MCF 10A (cell line): Measurements from ENCODE around the gene PRKAR2B. TPM values are rescaled to one million over a fixed set of nuclear protein-coding genes. Genes with fewer than 3 reads are reported as not detected.
A peak's percentile ranks its signal among the peaks of the same experiment; 100 is the strongest.
"Not testable (repeated sequence)": the region's sequence is repeated elsewhere in the genome, so short reads cannot be mapped to it uniquely, and the experiment has no call there.

Experiments used
- BruUV-seq: library from RNA; stranded (reverse); fragments of 400-500 nt; replicated peaks from 2 replicates; lab custom pipeline; 2021; lab: Mats Ljungman, UMichigan
- CTCF ChIA-PET: fragments of 300-600 bp; sonication (Branson Sonifier 250); formaldehyde crosslinking; extraction: SDS; loops from one replicate; lab custom pipeline; 2021; ENCODE audit warnings: antibody characterized with exemption, inconsistent platforms; lab: Yijun Ruan, JAX
- POLR2A ChIA-PET: fragments of 300-600, 350-650 bp; sonication (Branson Sonifier 250); formaldehyde crosslinking; extraction: SDS; loops from one replicate; lab custom pipeline; 2020; ENCODE audit warnings: antibody characterized with exemption, inconsistent platforms; lab: Yijun Ruan, JAX
- DNase-seq: peaks from one replicate; pipeline ENCODE4 v3.0.0-alpha.2; 2018; ENCODE audit not compliant: unreplicated experiment
- H3K27ac Mint-ChIP-seq: one replicate; pipeline ENCODE4 v1.8.0; 2022; ENCODE audit warnings: mild to moderate bottlenecking, low read depth, mixed read lengths; ENCODE audit not compliant: unreplicated experiment
- H3K27me3 Mint-ChIP-seq: one replicate; pipeline ENCODE4 v1.8.0; 2022; ENCODE audit warnings: mixed read lengths; ENCODE audit not compliant: insufficient read depth, unreplicated experiment
- H3K36me3 Mint-ChIP-seq: one replicate; pipeline ENCODE4 v1.8.0; 2022; ENCODE audit warnings: mild to moderate bottlenecking, moderate library complexity, mixed read lengths; ENCODE audit not compliant: insufficient read depth, unreplicated experiment
- H3K4me1 Mint-ChIP-seq: one replicate; pipeline ENCODE4 v1.8.0; 2022; ENCODE audit warnings: mixed read lengths; ENCODE audit not compliant: insufficient read depth, unreplicated experiment
- H3K4me3 Mint-ChIP-seq: one replicate; pipeline ENCODE4 v1.8.0; 2022; ENCODE audit warnings: mild to moderate bottlenecking, moderate library complexity, mixed read lengths; ENCODE audit not compliant: unreplicated experiment
- H3K9me3 Mint-ChIP-seq: one replicate; pipeline ENCODE4 v1.8.0; 2022; ENCODE audit warnings: mixed read lengths; ENCODE audit not compliant: unreplicated experiment
- intact Hi-C: fragments of 100-400 bp; cut with micrococcal nuclease; formaldehyde crosslinking; loops from 2 replicates; pipeline ENCODE4 v1.14.1; 2022
- total RNA-seq: library from RNA; stranded (reverse); gene quantifications from 2 replicates; pipeline ENCODE4 v1.2.3, GENCODE V29; 2022
- TF ChIP-seq, protein P1 (sequence below): fragments of 200-600 bp; IDR thresholded peaks from one replicate; pipeline ENCODE4 v1.8.0; 2022; ENCODE audit warnings: antibody characterized with exemption, mild to moderate bottlenecking; ENCODE audit not compliant: unreplicated experiment

PRKAR2B gene
- total RNA-seq, 1 experiment from 2014 or later, result not detected

GRCh38 chr7:107042326-107042910 is 2.1 kb upstream of the PRKAR2B start:
- ChIA-PET CTCF (interaction anchor here (0.9 kb wide), 1 partner anchor 68 kb away, joined by 3 read pairs; no protein-coding TSS in a partner anchor), POLR2A (interaction anchor here (0.7 kb wide), 1 partner anchor 45 kb away, joined by 5 read pairs; no protein-coding TSS in a partner anchor)
- H3K27ac Mint-ChIP-seq, intact Hi-C loops, H3K36me3 Mint-ChIP-seq, H3K4me3 Mint-ChIP-seq, DNase-seq, BruUV-seq, H3K9me3 Mint-ChIP-seq, H3K4me1 Mint-ChIP-seq: not testable (repeated sequence)
- H3K27me3 Mint-ChIP-seq, result peaks cover 33% of the 10 kb centered on the region

DNA sequence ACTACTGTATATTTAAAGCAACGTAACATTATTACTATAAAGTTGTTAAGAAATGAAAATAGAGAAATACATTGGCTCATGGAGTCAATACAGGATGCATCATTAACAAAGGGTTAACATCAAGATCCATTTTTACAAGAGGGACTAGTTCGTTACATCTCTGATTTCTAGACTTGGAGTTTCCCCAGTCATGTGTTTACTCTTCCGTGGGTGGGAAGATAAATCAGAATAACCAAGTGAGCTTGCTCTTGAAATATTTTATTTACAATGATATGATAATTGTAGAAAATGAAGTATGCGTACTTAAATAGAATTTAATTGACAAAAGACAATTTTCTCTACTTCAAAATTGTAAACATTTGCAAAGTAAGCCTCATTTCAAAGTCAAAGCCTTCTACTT is 1.0 kb upstream of the PRKAR2B start:
- intact Hi-C loops, result no loop called here
- no peak for DNase-seq
- no peaks in the 10 kb centered on the region for H3K36me3 Mint-ChIP-seq
- TF ChIP-seq, protein P1, sequence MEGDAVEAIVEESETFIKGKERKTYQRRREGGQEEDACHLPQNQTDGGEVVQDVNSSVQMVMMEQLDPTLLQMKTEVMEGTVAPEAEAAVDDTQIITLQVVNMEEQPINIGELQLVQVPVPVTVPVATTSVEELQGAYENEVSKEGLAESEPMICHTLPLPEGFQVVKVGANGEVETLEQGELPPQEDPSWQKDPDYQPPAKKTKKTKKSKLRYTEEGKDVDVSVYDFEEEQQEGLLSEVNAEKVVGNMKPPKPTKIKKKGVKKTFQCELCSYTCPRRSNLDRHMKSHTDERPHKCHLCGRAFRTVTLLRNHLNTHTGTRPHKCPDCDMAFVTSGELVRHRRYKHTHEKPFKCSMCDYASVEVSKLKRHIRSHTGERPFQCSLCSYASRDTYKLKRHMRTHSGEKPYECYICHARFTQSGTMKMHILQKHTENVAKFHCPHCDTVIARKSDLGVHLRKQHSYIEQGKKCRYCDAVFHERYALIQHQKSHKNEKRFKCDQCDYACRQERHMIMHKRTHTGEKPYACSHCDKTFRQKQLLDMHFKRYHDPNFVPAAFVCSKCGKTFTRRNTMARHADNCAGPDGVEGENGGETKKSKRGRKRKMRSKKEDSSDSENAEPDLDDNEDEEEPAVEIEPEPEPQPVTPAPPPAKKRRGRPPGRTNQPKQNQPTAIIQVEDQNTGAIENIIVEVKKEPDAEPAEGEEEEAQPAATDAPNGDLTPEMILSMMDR, result no peak
- H3K4me3 Mint-ChIP-seq, result no peak overlapping the region
- peaks cover 6% of the 10 kb centered on the region for H3K4me1 Mint-ChIP-seq
- H3K9me3 Mint-ChIP-seq, result no peaks in the 10 kb centered on the region
- POLR2A ChIA-PET, result no interaction called here
- no peak overlapping the region for H3K27ac Mint-ChIP-seq
- no TSS peak for BruUV-seq
- CTCF ChIA-PET, result interaction anchor here (0.9 kb wide), 1 partner anchor 69 kb away, joined by 3 read pairs; no protein-coding TSS in a partner anchor
- peaks cover 43% of the 10 kb centered on the region for H3K27me3 Mint-ChIP-seq

DNA sequence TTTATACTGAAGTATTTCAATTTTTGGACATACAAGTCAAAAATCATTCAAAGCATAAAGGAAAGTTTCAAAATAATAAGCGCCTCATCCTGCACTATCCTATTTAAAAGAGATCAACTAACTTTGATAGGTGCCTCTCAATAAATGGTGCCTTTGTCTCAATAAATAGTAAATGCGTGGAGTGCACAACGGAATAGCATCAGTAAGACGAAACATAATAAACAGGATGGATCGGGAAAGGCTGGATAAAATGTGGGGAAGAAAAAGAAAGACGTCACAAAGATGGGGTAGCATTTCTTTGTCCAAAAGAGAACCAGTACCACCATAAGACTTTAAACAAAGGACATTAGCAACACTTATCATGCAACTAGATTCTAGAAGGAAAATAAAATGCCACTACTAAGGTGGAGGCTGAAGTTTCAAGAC is 571 bp upstream of the PRKAR2B start:
- no peak for DNase-seq
- peaks cover 43% of the 10 kb centered on the region for H3K27me3 Mint-ChIP-seq
- peak overlapping the region; percentile 30 for H3K4me3 Mint-ChIP-seq
- H3K36me3 Mint-ChIP-seq, result no peaks in the 10 kb centered on the region
- ChIA-PET CTCF (no interaction called here), POLR2A (no interaction called here)
- no TSS peak for BruUV-seq
- TF ChIP-seq, protein P1, result no peak
- peaks cover 6% of the 10 kb centered on the region for H3K4me1 Mint-ChIP-seq
- H3K9me3 Mint-ChIP-seq, result no peaks in the 10 kb centered on the region
- intact Hi-C loops, result no loop called here
- H3K27ac Mint-ChIP-seq, result no peak overlapping the region

DNA sequence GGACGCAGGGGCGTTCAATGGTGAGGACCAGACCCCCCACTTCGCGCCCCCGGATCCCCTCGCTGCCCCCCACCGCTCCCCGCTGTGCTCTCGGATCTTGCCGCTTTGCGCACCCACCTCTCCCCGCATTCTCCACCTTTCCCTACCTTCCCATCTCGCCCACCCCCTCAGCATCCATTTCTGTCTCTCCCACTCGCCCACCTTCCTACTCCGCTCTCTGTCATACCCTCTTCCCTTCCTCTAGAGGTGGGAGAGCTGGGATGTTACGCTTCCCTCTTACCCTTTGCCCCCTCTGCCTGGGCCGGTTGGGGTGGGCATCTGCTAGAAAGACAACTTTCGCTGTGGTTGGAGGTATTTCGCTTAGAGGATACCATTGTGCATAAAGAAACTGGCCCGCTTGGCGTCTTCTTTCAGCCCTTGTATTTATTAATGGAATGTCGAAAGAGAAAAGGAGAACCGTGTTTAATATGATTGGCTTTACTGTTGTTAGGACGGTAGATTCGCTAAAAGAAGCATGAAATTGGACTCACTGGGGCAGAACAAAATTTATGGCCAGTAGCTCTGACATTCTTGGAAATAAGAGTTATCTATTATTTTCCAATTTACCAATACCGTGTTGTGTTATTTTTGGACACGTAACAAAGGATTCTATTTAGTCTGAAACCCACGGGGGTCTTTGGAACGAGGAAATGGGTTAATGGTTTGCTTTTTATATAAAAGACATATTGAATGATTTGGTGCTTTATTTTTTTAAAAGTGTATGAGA is 873 bp downstream of the PRKAR2B start:
- TF ChIP-seq, protein P1, result no peak
- peak overlapping the region; percentile 62 for H3K4me3 Mint-ChIP-seq
- POLR2A ChIA-PET, result interaction anchor here (0.6 to 1.0 kb wide), 3 partner anchors 17 to 123 kb away, joined by 3 to 5 read pairs (median 4); partner anchors contain the start of gene HBP1
- intact Hi-C loops, result no loop called here
- no peaks in the 10 kb centered on the region for H3K36me3 Mint-ChIP-seq
- no peak overlapping the region for H3K27ac Mint-ChIP-seq
- no peaks in the 10 kb centered on the region for H3K9me3 Mint-ChIP-seq
- peaks cover 6% of the 10 kb centered on the region for H3K4me1 Mint-ChIP-seq
- peaks cover 56% of the 10 kb centered on the region for H3K27me3 Mint-ChIP-seq
- CTCF ChIA-PET, result interaction anchor here (0.8 kb wide), 1 partner anchor 11 kb away, joined by 3 read pairs; no protein-coding TSS in a partner anchor
- no TSS peak for BruUV-seq
- DNase-seq, result no peak
